Hematopoietic multipotent progenitor cell treated with erythropoietin and hydrocortisone succinate and interleukin-3 and kit ligand, for 17 days (in vitro differentiated cells): ENCODE results near the gene TSPAN18.

Experiments
- DNase-seq: peaks from one replicate; pipeline ENCODE4 v3.0.0-alpha.2; 2015; ENCODE audit warnings: low spot score

Gene TSPAN18

DNA sequence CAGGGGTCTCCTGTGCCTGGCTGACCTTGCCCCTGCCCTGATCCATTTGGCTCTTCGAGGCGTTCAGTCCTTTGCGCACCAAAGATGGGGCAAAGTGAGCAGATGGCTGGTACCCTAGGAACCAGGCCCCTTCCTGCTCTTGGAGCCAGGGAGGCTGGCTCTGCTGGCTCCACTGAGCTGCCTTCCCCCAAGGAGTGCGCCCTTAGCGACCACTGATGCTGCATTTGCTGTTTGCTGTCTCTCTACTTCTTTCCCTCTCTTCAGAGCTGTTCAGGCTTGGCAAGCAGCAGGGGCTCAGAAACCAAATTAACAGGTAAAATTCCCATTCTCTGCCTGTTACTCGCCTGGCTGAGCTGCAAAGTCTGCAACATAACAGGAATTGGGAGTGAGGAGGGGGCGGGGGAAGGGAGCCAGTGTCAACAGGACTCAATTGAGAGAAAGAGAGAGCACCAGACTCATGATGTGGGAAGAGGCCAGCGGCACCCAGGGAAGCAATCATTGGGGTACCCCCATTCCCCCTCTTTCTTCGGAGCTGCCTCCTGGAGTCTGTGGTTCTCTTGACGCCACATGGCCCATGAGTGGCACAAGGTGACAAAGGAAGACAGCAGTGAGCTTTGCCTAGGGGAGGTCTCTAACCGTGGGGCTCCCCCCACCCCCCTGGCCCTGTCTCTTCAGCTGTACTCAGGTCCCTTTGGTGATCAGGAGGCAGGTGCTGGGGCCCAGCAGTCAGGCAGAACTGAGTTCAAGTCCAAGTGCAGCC is 121.6 kb downstream of the TSPAN18 start:
- DNase-seq, result no peak

DNA sequence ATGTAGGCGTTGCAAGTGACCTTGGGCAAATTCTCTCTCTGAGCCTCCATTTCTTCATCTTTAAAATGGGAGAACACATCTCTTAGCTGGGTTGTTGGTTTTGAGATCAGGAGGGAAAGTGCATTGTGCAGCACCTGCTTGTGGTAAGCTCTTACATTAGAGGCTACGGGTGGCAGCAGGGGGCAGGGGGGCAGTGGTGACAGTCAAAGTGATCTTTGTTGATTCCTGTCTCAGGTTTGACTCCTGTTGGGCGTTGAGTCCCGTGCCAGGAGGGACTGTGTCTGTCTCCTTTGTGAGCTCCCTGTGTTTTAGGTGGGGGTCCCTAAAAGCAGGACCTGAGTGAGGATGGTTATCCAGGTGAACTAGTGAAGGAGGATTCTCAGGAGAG is 122.2 kb downstream of the TSPAN18 start:
- no peak for DNase-seq

- DNase-seq, result no peak
These were observed 122.7 kb downstream of the TSPAN18 start for GRCh38 chr11:44849424-44849823.

GRCh38 chr11:44849922-44850321 is 123.2 kb downstream of the TSPAN18 start:
- no peak for DNase-seq

GRCh38 chr11:44851496-44851895 is 124.7 kb downstream of the TSPAN18 start:
- DNase-seq, result no peak

- no peak for DNase-seq
These were observed 125.5 kb downstream of the TSPAN18 start for GRCh38 chr11:44852159-44852747.

GRCh38 chr11:44852952-44853351 is 126.2 kb downstream of the TSPAN18 start:
- DNase-seq, result no peak

GRCh38 chr11:44853666-44854065 is 126.9 kb downstream of the TSPAN18 start:
- no peak for DNase-seq

GRCh38 chr11:44854086-44854485 is 127.3 kb downstream of the TSPAN18 start:
- no peak for DNase-seq

DNA sequence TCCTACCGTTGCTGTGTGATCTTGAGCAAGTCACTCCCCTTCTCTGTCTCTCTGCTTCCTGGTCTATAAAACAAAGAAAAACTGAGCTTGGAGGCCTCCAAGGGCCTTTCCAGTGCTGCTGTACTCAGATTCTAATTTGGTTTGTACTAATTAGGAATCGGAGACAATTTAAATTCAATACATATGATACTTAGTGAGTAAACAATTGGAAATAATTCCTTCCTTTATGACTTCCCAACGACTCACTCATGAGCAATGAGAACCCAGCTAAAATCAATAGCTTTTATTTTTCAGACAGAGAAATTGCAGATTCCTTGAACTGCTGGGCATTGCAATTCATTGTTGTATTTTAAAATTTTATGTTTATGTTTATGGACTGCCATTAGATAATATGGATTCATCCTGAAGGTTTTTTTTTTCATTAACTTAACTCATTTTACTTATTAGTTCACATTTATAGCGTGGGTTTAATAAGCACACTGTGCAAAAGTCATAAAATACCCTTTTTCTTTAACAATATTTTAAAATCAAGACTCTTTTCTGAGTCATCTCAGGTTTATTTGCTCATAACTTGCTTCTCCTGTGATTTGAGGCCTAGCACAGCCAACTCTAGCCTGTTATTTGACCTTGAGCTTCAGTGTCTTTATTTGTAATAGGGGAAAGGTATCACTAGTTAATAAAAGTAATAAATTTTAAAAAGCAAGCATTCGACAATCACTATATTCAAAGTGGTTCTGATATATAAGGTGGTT is 128.2 kb downstream of the TSPAN18 start:
- DNase-seq, result no peak

DNA sequence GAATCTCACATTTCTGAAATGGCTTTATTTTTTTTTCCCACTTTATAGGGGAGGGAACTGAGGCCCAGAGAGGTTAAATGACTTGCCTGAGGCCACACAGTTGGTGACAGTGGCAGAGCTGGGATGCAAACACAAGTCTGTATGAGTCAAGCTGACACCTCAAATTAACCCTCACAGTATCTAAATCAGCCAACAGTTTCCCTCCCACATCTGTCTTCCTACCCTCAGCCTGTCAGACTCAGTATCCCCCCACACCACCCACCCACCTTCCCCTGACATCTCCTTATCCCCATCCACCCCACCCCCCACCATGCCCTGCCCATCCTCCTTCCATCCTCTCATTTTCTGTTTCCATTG is 128.7 kb downstream of the TSPAN18 start:
- DNase-seq, result no peak

DNA sequence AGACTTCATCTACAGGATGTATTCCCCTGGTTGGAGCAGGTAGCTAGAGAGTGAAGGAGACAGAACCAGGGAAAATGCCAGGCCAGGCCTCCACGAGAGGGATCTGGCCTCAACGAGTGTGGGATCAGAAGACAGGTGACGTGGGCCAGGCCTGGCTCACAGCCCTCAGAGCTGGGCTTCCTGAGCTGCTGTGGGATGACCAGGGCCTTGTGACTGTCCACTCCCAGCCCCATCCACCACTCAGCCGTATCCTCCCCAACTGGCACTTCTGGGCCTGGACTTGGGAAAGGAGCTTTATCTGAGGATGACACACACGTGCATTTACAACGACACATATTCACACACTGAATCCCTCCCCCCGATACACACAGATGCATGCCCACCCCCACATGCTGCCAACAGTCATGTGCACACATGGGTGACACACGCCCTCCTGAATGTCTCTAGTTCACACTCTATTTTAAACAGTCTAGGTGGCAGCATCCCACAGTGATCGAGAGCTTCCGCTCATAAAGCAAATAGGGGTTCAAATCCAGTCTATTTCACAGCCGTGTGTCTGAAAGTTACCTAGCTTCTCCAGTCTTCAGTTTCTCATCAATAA is 130.8 kb downstream of the TSPAN18 start:
- DNase-seq, result no peak

GRCh38 chr11:44858796-44859527 is 132.2 kb downstream of the TSPAN18 start:
- DNase-seq, result no peak

- no peak for DNase-seq
These were observed 132.8 kb downstream of the TSPAN18 start for GRCh38 chr11:44859528-44859925.

DNA sequence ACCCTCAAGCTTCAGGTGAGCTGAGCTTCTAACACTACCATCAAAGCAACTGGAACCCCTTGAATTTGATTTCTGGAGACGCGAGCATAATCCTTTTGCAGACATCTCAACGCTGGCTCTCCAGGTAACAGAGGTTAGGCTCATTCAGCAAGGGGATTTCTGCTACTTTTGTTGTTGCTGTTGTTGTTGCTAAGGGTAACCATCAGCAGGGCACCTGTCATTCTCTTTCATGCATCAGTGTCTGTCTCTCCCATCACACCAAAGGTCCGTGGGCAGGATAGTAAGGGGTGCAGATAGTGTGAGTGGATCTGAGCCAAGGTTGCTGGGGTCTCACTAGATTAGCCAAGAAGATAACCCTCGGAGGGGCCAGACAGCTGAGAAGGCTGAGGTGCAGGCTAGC is 133.6 kb downstream of the TSPAN18 start:
- DNase-seq, result no peak

- no peak for DNase-seq
These were observed 135.2 kb downstream of the TSPAN18 start for GRCh38 chr11:44861849-44862557.

GRCh38 chr11:44862558-44863101 is 135.9 kb downstream of the TSPAN18 start:
- no peak for DNase-seq

DNA sequence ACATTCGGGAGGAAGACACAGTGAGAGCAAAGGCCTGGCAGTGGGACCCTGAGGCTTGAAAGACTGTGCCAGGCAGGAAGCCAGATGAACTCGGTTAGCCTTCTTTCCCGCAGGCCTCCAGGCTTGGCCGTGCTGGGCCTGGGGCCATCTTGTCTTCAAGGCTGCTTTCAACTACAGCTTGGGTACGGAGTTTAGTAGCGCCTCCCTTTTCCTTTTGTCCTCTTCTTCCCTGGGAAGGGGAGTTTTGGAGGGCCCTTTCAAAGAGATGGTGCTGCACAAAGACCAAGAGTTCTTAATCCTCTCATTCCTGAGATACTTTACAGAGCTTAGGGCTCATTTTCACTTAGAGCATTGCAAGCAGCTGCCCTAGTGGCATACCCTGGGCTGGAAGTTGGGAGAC is 136.5 kb downstream of the TSPAN18 start:
- DNase-seq, result no peak

GRCh38 chr11:44865866-44866272 is 139.1 kb downstream of the TSPAN18 start:
- DNase-seq, result no peak

DNA sequence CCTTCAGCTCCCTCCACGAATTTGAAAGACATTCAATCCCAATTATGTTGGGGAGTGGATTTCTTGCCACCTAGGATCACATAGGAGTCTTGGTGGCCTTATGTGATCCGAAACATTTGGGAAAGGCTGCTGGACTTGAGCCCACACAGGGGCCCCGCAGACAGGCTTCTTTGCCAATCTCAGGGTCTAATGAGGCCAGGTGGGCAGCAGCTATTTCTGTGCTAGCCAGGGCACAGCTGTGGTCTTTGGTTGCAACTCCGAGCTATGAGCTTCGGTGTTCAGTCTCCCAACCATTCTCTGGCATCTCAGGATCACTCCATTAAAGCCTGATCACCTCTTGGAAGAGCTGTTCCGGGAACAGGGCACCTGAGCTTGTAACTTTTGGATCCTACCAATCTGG is 139.5 kb downstream of the TSPAN18 start:
- DNase-seq, result no peak

DNA sequence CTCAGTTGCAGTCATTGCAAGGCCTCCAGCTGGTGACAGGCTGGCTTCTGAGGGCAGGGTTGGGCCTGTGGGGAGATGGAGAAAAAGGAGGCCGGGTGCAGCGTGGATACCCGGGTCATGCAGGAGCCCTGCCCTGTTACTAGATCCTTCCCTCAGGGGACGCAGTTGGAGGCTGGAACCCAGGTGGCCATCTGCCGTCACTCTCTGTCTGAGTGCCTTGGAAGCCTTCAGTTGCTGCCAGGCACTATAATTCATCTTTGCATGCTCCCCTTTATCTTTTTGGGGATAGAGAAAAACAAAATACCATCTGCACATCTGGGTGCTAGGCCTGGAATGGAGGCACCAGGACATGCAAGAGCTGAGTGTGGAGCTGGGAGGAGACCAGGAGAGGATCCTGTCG is 141.3 kb downstream of the TSPAN18 start:
- no peak for DNase-seq
